ES-I3 (cell line): ENCODE results near the gene SLC45A3.

Experiments used
- H3K36me3 ChIP-seq: 2 replicates; pipeline ENCODE4 v1.6.1; 2013; ENCODE audit warnings: mild to moderate bottlenecking, low read length, control low read depth, moderate library complexity; ENCODE audit not compliant: insufficient read depth
- H3K4me1 ChIP-seq: 2 replicates; pipeline ENCODE4 v1.6.1; 2013; ENCODE audit warnings: mild to moderate bottlenecking, control low read depth, low read length; ENCODE audit not compliant: insufficient read depth
- H3K9ac ChIP-seq: 2 replicates; pipeline ENCODE4 v1.6.1; 2013; ENCODE audit warnings: low read depth, mild to moderate bottlenecking, low read length, moderate library complexity
- H3K9me3 ChIP-seq: 2 replicates; pipeline ENCODE4 v1.6.1; 2013; ENCODE audit warnings: mild to moderate bottlenecking, low read length, moderate library complexity; ENCODE audit not compliant: control insufficient read depth, insufficient read depth

The SLC45A3 gene

GRCh38 chr1:205709640-205710039 lies 29.3 kb upstream of the SLC45A3 start:
- peaks cover 10% of the 10 kb centered on the region for H3K36me3 ChIP-seq
- no peak overlapping the region for H3K9ac ChIP-seq
- H3K9me3 ChIP-seq = no peaks in the 10 kb centered on the region
- H3K4me1 ChIP-seq = peaks cover 13% of the 10 kb centered on the region

- Histone ChIP-seq H3K36me3 (peaks cover 16% of the 10 kb centered on the region; the same call in 1 of the 2 replicates), H3K4me1 (peaks cover 6% of the 10 kb centered on the region), H3K9me3 (no peaks in the 10 kb centered on the region), H3K9ac (no peak overlapping the region)
These were observed 28.7 kb upstream of the SLC45A3 start for GRCh38 chr1:205709059-205709398.

DNA sequence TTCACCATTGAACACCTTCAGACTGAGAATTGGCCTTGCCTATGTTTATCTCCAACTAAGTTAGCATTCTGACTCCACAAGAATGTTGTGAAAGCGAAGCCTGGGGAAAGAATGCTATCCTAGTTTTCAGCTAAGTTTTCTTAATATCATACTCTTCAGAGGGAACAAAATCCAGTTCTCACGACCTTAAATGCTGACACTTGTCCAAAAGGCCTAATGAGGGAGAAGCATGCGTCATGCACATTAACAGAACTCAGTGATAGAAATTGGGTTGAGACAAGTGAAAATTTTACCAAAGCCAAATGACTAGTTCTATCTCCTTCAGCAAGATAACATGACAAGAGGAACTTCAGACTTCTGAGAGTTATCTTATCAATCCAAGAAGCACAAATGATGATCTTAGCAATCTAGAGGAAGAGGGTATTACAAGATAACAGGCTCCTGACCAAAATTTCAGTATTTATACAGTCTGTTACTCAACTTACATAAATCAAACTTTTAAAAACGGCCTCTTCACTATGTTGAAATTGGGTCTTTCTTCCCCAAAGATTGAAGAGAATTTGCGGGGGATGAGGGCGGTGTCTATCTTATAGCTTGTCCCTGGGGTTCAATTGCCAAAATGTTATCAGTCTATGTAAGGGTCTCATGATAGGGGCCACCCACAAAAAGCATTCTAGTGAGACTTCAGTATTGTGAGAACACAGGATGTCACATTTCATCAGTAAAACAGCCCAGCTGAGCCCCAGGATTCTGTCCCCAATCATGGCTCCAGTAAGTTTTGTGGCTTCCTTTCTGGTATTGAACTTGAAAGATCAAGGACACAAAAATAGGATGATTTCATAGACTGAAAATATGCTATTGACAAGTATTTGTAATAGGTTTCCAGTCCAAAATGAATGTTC lies 26.5 kb upstream of the SLC45A3 start:
- Histone ChIP-seq H3K9me3 (no peaks in the 10 kb centered on the region), H3K9ac (no peak overlapping the region)

GRCh38 chr1:205704903-205705302 lies 24.6 kb upstream of the SLC45A3 start:
- H3K4me1 ChIP-seq = peaks cover 12% of the 10 kb centered on the region
- H3K9ac ChIP-seq = no peak overlapping the region
- no peaks in the 10 kb centered on the region for H3K9me3 ChIP-seq
- peaks cover 13% of the 10 kb centered on the region; the same call in 1 of the 2 replicates for H3K36me3 ChIP-seq

More for the DNA sequence above, 26.5 kb upstream of the SLC45A3 start:
- peaks cover under 1% of the 10 kb centered on the region; the same call in 1 of the 2 replicates for H3K4me1 ChIP-seq
- peaks cover 16% of the 10 kb centered on the region; the same call in 1 of the 2 replicates for H3K36me3 ChIP-seq

GRCh38 chr1:205703072-205703471 lies 22.8 kb upstream of the SLC45A3 start:
- H3K4me1 ChIP-seq = peaks cover 12% of the 10 kb centered on the region

DNA sequence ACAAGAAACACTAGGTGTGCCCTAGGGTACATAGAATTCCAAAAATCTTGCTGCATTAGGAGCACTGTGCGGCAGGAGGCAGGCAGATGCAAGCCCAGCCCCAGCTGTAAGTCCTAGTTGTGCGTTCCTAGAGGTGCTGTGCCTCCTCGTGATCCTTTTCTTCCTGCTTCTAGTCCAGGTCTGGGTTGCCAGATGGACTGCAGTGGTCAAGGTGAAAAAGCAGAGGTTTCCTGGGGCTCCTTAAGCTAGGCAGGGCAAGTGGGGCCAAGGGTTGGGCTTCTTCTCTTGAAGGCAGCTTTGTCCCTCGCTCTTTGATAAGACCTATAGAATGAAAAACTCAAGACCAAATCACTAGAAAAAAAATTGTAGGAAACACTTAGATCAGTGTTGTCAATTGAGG lies 21.6 kb upstream of the SLC45A3 start:
- Histone ChIP-seq H3K36me3 (peaks cover 13% of the 10 kb centered on the region; the same call in 1 of the 2 replicates), H3K9ac (no peak overlapping the region), H3K9me3 (no peaks in the 10 kb centered on the region), H3K4me1 (peaks cover 12% of the 10 kb centered on the region)

More at GRCh38 chr1:205703072-205703471, 22.8 kb upstream of the SLC45A3 start:
- peaks cover 13% of the 10 kb centered on the region; the same call in 1 of the 2 replicates for H3K36me3 ChIP-seq
- H3K9ac ChIP-seq = no peak overlapping the region
- H3K9me3 ChIP-seq = no peaks in the 10 kb centered on the region

DNA sequence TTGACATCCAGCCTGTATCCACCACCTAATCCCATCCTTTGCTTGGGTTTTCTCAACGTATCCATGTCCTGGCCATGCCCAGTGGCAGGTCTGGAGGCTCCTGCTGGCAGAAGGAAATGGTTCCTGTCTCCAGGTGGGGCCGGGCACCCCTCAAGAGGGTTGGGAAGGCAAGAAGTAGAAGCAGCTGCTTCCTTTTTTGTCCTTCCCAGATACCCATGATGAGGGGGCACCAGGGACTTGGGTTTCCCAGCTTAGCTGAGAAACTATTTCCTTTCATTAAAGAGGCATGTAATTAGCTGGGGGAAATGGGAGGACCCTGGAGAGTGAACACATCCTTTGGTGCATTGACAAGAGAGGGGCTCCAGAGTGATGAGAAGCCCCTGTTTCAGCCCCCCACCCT lies 21.1 kb upstream of the SLC45A3 start:
- no peaks in the 10 kb centered on the region for H3K9me3 ChIP-seq
- H3K36me3 ChIP-seq = peaks cover 9% of the 10 kb centered on the region; the same call in 1 of the 2 replicates
- H3K9ac ChIP-seq = no peak overlapping the region
- H3K4me1 ChIP-seq = peaks cover 12% of the 10 kb centered on the region

GRCh38 chr1:205700865-205701401 lies 20.6 kb upstream of the SLC45A3 start:
- peaks cover 12% of the 10 kb centered on the region for H3K4me1 ChIP-seq
- no peak overlapping the region for H3K9ac ChIP-seq
- no peaks in the 10 kb centered on the region for H3K9me3 ChIP-seq
- H3K36me3 ChIP-seq = peaks cover 9% of the 10 kb centered on the region; the same call in 1 of the 2 replicates

GRCh38 chr1:205699416-205699815 lies 19.1 kb upstream of the SLC45A3 start:
- Histone ChIP-seq H3K9ac (no peak overlapping the region), H3K4me1 (peaks cover 12% of the 10 kb centered on the region)

GRCh38 chr1:205698921-205699320 lies 18.6 kb upstream of the SLC45A3 start:
- H3K9ac ChIP-seq = no peak overlapping the region
- peaks cover 12% of the 10 kb centered on the region for H3K4me1 ChIP-seq
- H3K9me3 ChIP-seq = no peaks in the 10 kb centered on the region
- H3K36me3 ChIP-seq = no peaks in the 10 kb centered on the region

More at GRCh38 chr1:205699416-205699815, 19.1 kb upstream of the SLC45A3 start:
- Histone ChIP-seq H3K36me3 (0 out of 2 replicates have a peak, but pooled peaks cover 5% of the 10 kb centered on the region), H3K9me3 (no peaks in the 10 kb centered on the region)

DNA sequence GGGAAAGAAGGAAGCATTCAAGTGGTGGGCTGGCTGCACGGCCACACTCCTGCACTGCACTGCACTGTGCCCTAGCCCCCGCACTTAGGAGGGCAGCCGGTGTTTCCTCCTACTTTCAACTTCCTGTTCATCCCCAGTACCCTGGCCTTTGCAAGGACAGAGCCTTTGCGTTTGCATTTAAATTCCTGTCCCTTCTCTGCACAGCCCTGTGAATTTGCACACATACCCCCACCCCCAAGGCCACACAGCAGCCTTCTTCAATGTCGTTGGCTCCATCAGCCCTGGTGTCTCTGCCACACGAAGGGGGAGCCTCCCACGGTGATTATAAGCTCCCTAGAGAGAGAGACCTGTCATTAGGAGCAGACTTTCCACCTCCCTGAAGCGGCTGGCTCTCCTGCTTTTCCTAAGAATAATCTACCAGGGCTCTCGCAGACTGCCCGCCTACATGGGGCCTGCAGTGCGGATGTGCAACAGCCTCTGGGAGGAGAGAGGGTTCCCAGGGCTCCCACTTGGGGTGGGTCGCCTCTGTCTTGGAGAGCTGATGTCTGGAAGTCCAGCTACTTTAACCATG lies 13.2 kb upstream of the SLC45A3 start:
- H3K9me3 ChIP-seq = no peaks in the 10 kb centered on the region
- H3K4me1 ChIP-seq = peaks cover 17% of the 10 kb centered on the region
- no peaks in the 10 kb centered on the region for H3K36me3 ChIP-seq
- no peak overlapping the region for H3K9ac ChIP-seq

DNA sequence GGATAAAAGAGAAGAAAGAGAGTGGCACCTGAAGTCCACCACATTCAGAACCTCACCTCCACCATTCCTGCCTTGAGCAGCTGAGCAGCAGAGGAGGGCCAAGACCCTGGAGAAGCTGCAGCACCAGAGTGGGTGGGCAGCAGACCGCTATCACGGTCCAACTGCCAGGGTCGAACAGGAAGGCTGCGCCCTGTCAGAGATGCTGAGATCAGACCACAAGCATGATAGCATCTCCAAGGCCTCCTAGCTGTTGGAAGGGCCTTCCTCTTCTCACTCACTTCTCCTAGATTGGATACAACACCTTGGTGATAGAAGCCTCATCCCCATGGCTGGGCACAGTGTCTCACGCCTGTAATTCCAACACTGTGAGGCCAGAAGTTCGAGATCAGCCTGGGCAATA lies 12.1 kb upstream of the SLC45A3 start:
- no peaks in the 10 kb centered on the region for H3K9me3 ChIP-seq
- H3K36me3 ChIP-seq = no peaks in the 10 kb centered on the region
- peaks cover 28% of the 10 kb centered on the region for H3K4me1 ChIP-seq
- no peak overlapping the region for H3K9ac ChIP-seq

DNA sequence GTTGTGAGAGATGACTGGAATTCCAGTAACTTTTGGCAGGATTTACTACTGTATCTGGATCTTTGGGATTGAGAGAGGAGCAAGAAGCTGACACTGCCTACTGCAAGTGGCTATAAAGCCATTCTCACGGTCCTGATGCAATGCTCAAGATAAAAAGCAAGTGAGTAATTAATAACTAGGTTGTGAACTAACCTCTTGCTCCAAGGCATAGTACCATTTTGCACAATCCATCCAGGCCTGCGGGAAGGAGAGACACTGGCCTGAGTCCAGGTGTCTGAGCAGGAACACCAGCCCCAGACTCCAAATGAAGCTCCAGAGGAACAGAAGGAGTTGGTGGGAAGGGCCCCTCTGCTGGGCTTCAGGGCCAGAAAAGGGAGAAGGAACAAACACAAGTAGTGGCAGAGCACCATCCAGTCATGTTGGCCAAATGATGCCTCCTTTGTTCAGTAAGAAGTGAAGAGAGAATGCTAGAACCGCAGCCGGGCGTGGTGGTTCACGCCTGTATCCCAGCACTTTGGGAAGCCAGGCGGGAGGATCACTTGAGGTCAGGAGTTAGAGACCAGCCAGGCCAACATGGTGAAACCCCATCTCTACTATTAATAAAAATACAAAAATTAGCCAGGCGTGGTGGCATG lies 9.9 kb upstream of the SLC45A3 start:
- no peaks in the 10 kb centered on the region for H3K9me3 ChIP-seq
- no peak overlapping the region for H3K9ac ChIP-seq
- no peaks in the 10 kb centered on the region for H3K36me3 ChIP-seq
- H3K4me1 ChIP-seq = peaks cover 32% of the 10 kb centered on the region

DNA sequence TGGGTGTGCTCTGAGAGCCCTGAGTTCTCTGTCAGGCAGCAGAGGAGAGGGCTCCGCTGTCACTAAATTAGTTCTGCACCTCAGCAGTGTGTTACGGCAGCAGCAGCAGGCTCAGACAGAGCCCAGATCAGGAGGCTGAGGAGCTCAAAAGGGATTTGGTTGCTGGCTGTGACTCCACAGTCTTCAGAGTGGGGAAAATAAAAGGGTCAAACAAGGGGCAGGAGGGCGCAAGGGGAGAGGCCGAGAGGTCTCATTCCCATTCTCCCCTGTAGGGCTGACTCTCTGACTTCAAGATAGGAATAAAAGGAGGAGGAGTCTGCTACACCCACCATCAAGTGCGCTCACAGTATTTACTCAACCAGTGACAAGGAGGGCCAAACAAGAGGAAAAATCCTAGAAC lies 9.2 kb upstream of the SLC45A3 start:
- H3K36me3 ChIP-seq = no peaks in the 10 kb centered on the region
- H3K4me1 ChIP-seq = peaks cover 32% of the 10 kb centered on the region
- H3K9ac ChIP-seq = no peak overlapping the region
- H3K9me3 ChIP-seq = no peaks in the 10 kb centered on the region
